NCI-H1092 treated with DMSO at 0.1 percent for 48 hours (cell line): ENCODE measurements around the gene NTM.

Experiments used
- DNase-seq: peaks from one replicate; lab custom pipeline; 2025; lab: John Stamatoyannopoulos, UW

NTM gene

GRCh38 chr11:132263875-132264274, 893.5 kb downstream of the NTM start:
- no peak for DNase-seq

GRCh38 chr11:132264616-132265015, 894.2 kb downstream of the NTM start:
- DNase-seq: peak; percentile 31

- DNase-seq: peak; percentile 37
Observed at GRCh38 chr11:132278801-132279574, 908.6 kb downstream of the NTM start.

DNA sequence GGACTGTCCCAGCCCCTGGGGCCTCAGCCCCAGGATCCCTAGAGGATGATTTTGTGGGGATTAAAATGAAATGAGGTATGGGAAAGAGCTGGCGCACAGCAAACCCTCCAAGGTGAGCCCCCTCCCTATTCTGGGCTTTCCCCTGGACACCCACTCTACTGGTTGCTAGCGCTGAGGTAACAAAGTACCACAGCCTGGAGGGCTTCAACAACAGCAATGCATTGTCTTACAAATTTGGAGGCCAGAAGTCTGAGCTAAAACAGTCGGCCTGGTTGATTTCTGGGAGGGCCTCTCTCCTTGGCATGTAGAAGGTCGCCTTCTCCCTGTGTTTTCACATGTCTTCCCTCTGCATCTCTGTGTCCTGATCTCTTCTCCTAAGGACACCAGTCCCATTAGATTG, 913.6 kb downstream of the NTM start:
- no peak for DNase-seq

- no peak for DNase-seq
Observed at GRCh38 chr11:132284611-132285010, 914.2 kb downstream of the NTM start.

DNA sequence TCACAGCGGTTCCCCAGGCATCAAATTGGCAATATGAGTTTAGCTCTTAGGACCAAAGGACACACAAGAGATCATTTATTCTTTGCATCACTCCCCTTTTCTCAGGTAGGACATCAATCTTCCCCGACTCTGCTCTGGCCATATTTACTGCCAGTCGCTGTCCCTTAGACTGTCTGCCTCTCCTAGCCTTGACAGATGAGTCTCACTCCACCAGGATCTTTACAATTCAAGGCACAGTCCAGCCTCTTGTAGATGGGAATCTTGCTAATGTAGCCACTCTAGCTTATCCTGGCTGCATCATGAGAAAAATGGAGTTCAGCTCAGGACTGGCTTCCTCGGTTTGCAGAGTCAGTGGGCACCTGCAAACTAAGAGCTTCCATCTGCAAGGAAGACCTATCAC, 915.2 kb downstream of the NTM start:
- no peak for DNase-seq

- no peak for DNase-seq
Observed at GRCh38 chr11:132286106-132286505, 915.7 kb downstream of the NTM start.

GRCh38 chr11:132288036-132288435, 917.6 kb downstream of the NTM start:
- no peak for DNase-seq

GRCh38 chr11:132289590-132290256, 919.3 kb downstream of the NTM start:
- DNase-seq: no peak

DNA sequence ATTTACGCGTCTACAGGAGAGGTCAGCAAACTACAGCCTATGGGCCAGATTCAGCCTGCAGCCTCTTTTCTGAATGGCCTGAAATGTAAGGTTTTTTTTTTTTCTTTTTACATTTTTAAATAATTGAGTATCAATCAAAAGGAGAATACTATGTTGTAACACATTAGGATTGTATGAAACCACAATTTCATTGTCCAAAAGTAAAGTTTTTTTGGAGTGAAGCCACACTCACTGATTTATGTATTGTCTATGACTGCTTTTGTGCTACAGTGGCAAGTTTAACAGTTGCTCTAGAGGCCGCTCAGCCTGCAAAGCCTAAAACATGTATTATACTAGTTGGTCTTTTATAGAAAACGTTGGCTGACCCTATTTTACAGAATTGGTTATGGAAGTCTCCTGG, 923.2 kb downstream of the NTM start:
- no peak for DNase-seq

DNA sequence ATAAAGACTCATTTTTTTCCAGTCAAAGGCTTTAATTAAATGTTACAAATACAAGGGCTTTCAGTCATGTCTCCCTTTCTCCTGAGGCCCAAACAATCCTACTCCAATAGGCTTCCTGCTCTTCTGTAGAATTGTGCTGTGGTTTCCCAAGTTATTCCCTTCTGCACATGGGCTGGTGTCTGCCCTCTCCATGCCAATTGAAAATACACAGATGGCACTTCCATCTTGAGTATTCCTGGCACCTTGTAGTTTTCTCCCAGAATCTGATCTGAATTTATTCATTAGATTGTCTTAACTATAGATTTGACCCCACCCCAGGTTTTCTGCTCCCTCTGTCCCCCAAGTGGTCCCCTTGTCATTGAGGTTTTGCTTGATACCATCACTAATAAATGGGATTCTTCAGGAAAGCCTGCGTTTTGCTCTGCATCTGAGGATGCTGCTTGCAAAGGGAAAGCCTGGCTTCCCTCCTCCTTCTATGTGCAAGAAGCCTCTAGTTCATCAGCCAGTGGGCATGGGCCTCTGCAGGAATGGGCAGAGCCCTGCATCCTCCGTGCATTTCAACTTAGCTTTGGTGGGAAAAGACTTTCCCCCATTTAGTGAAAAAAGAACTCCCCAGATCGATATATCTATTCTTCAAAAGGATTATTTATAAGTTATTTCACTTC, 926.7 kb downstream of the NTM start:
- DNase-seq: no peak

DNA sequence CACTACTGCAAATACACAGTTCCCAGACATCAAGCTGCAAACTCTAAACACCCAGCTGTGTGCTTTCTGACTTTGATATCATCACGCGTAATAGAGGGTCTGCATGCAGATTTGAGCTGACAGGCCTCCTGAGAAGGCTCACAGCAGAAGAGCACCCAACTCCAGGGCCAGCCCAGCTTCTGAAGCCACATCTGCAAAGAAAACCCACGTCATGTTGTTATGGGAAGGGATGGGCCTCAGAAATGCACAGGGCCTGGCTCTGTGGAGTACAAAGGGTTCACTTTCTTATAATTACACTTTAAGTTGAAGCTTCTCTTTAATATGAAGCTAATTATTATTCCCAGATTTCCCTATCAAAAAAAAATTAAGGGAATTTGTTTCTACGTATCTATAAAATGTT, 927.9 kb downstream of the NTM start:
- no peak for DNase-seq

GRCh38 chr11:132300283-132300682, 929.9 kb downstream of the NTM start:
- no peak for DNase-seq

DNA sequence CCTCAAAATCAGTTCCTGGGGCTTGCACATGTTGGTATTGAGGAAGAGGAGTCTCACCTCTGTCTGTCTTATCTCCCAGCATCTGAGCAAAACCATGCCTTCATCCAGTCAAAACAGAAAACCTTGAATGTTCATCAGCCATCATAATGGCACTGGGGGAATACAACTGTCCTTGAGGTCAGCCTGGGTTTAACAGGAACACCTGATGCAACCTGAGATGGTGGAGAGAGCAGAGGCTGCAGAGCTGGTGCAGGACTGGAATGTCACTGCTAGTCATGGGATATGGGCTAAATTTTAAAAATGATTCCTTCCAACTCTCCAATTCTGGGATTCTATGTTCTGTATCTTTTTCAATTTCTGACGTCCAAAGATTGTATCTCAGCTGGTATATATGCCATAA, 931.0 kb downstream of the NTM start:
- no peak for DNase-seq

GRCh38 chr11:132301900-132302299, 931.5 kb downstream of the NTM start:
- no peak for DNase-seq

GRCh38 chr11:132307309-132308020, 937.0 kb downstream of the NTM start:
- DNase-seq: no peak

GRCh38 chr11:132310390-132311375, 940.3 kb downstream of the NTM start:
- no peak for DNase-seq

DNA sequence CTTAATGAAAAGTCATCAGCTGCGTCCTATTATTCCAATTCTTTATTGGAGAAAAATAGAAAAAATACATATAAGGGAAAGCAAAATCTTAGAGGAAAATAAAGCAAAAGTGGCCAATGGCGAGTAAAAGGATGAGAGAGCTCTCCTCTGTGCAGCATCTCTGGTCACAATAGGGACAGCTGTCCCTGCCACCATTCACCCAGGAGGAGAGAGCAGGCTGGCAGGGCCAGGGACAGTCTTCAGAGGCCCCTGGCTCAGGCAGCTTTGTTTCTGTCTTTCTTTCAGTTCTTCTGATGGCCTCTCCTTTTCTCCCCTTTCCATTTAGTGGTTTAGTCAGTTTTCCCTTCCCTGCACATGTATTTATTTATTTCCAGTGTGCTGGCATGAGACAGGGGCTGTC, 941.3 kb downstream of the NTM start:
- DNase-seq: no peak

GRCh38 chr11:132312161-132312560, 941.7 kb downstream of the NTM start:
- no peak for DNase-seq

DNA sequence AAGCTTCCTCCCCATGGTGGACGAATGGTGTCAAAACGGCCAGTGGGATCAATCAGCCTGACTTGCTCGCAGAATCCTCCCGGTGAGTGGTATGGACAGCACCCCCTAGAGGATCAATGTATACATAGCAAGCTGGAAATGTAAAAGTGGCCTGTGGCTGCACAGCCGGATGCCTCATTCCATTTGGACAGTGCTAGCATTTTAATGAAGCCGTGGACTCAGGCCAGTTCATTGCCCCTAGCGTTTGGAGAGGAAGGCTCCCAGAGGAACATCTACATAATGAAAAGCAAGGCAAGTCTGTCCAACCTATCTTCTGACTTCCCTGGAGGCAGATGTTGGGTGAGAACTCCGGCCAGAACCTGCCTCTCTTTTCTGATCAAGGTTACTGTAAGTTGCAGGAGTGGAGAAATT, 942.3 kb downstream of the NTM start:
- peak; percentile 62 for DNase-seq

GRCh38 chr11:132314911-132315455, 944.6 kb downstream of the NTM start:
- DNase-seq: no peak
